NCI-H748 (cell line): Measurements from ENCODE around the gene SLC49A3.
"Not testable (repeated sequence)": the region's sequence is repeated elsewhere in the genome, so short reads cannot be mapped to it uniquely, and the experiment has no call there.

Experiments
- DNase-seq: peaks from one replicate; lab custom pipeline; 2025; ENCODE audit not compliant: unreplicated experiment; lab: John Stamatoyannopoulos, UW

SLC49A3 gene

GRCh38 chr4:654871-655463 is 34.0 kb downstream of the SLC49A3 start:
- no peak for DNase-seq

GRCh38 chr4:654503-654845 is 34.5 kb downstream of the SLC49A3 start:
- DNase-seq, result no peak

GRCh38 chr4:653831-654502 is 35.0 kb downstream of the SLC49A3 start:
- no peak for DNase-seq

- DNase-seq, result no peak
Measured at GRCh38 chr4:653080-653821, 35.7 kb downstream of the SLC49A3 start.

- DNase-seq, result no peak
Measured at GRCh38 chr4:651884-652642, 36.9 kb downstream of the SLC49A3 start.

- DNase-seq, result peak; percentile 30
Measured at GRCh38 chr4:650951-651883, 37.7 kb downstream of the SLC49A3 start.

- no peak for DNase-seq
Measured at GRCh38 chr4:650461-650860, 38.5 kb downstream of the SLC49A3 start.

GRCh38 chr4:649751-650310 is 39.1 kb downstream of the SLC49A3 start:
- DNase-seq, result no peak

- DNase-seq, result no peak
Measured at GRCh38 chr4:649293-649625, 39.7 kb downstream of the SLC49A3 start.

GRCh38 chr4:648579-649292 is 40.2 kb downstream of the SLC49A3 start:
- no peak for DNase-seq

- no peak for DNase-seq
Measured at GRCh38 chr4:647481-647880, 41.5 kb downstream of the SLC49A3 start.

GRCh38 chr4:646460-646859 is 42.5 kb downstream of the SLC49A3 start:
- no peak for DNase-seq

GRCh38 chr4:642366-642765 is 46.6 kb downstream of the SLC49A3 start:
- DNase-seq, result not testable (repeated sequence)

- DNase-seq, result no peak
Measured at GRCh38 chr4:637536-638280, 51.2 kb downstream of the SLC49A3 start.

- DNase-seq, result no peak
Measured at GRCh38 chr4:636628-637159, 52.3 kb downstream of the SLC49A3 start.

- no peak for DNase-seq
Measured at GRCh38 chr4:635851-636627, 52.9 kb downstream of the SLC49A3 start.

GRCh38 chr4:635066-635835 is 53.7 kb downstream of the SLC49A3 start:
- DNase-seq, result peak; percentile 0
